Immature natural killer cell (primary cell): ENCODE measurements around the gene LIN7A. TPM values are rescaled to one million over a fixed set of nuclear protein-coding genes. Genes with fewer than 3 reads are reported as not detected.
A peak's percentile ranks its signal among the peaks of the same experiment; 100 is the strongest.

Experiments used
- DNase-seq, 3 donors: peaks; one replicate each; pipeline ENCODE4 v3.0.0; 2022; ENCODE audit warnings: mixed read lengths in 1 of 3
- H3K27ac Mint-ChIP-seq, 6 donors: one replicate each; pipeline ENCODE4 v1.8.0; 2020; ENCODE audit warnings: mixed read lengths in 6 of 6, mild to moderate bottlenecking in 5 of 6, inconsistent platforms in 4 of 6, moderate library complexity in 3 of 6
- H3K27me3 Mint-ChIP-seq, 3 donors: one replicate each; pipeline ENCODE4 v1.8.0; 2020 to 2021; ENCODE audit warnings: low read depth in 3 of 3, mild to moderate bottlenecking in 3 of 3, mixed read lengths in 3 of 3, moderate library complexity in 3 of 3, inconsistent platforms in 1 of 3
- H3K36me3 Mint-ChIP-seq, 3 donors: one replicate each; pipeline ENCODE4 v1.8.0; 2020; ENCODE audit warnings: mixed read lengths in 3 of 3, inconsistent platforms in 2 of 3, mild to moderate bottlenecking in 2 of 3
- H3K4me1 Mint-ChIP-seq, 2 donors: one replicate each; pipeline ENCODE4 v1.8.0; 2020; ENCODE audit warnings: inconsistent platforms in 2 of 2, mild to moderate bottlenecking in 2 of 2, mixed read lengths in 2 of 2, moderate library complexity in 1 of 2
- H3K4me3 Mint-ChIP-seq, 5 donors: one replicate each; pipeline ENCODE4 v1.8.0; 2020; ENCODE audit warnings: mild to moderate bottlenecking in 5 of 5, mixed read lengths in 5 of 5, inconsistent platforms in 3 of 5, moderate library complexity in 3 of 5
- H3K9me3 Mint-ChIP-seq, 6 donors: one replicate each; pipeline ENCODE4 v1.8.0; 2020; ENCODE audit warnings: mild to moderate bottlenecking in 6 of 6, mixed read lengths in 6 of 6, inconsistent platforms in 4 of 6, moderate library complexity in 3 of 6
- polyA plus RNA-seq, 3 donors: library from polyadenylated mRNA; unstranded; fragments of 300-500 nt; fragmentation: Illumina TruSeq; gene quantifications; one replicate each; pipeline ENCODE4 v1.2.3, GENCODE V29; 2021

The LIN7A gene
- polyA plus RNA-seq, 3 donors from 2014 or later, result 0.35 TPM; not detected in 2

GRCh38 chr12:80941916-80942315 lies 4.2 kb upstream of the LIN7A start:
- no peak overlapping the region for H3K27ac Mint-ChIP-seq
- H3K36me3 Mint-ChIP-seq, result peaks cover 0 to 5% (median 0%) of the 10 kb centered on the region in 3 donors
- H3K9me3 Mint-ChIP-seq, result peaks cover 1 to 16% (median 6%) of the 10 kb centered on the region in 6 donors
- DNase-seq, result no peak
- H3K4me1 Mint-ChIP-seq, result no peaks in the 10 kb centered on the region
- no peak overlapping the region for H3K4me3 Mint-ChIP-seq
- peaks cover 0 to 10% (median 0%) of the 10 kb centered on the region in 3 donors for H3K27me3 Mint-ChIP-seq

- peaks cover 0 to 5% (median 0%) of the 10 kb centered on the region in 3 donors for H3K36me3 Mint-ChIP-seq
- peaks cover 0 to 7% (median 0%) of the 10 kb centered on the region in 3 donors for H3K27me3 Mint-ChIP-seq
- no peak overlapping the region for H3K27ac Mint-ChIP-seq
- peaks cover 3 to 22% (median 5%) of the 10 kb centered on the region in 6 donors for H3K9me3 Mint-ChIP-seq
- no peak overlapping the region for H3K4me3 Mint-ChIP-seq
- no peak for DNase-seq
- no peaks in the 10 kb centered on the region for H3K4me1 Mint-ChIP-seq
Measured at GRCh38 chr12:80939231-80939950, 1.7 kb upstream of the LIN7A start.

GRCh38 chr12:80938397-80938796 lies 663 bp upstream of the LIN7A start:
- DNase-seq, result no peak
- no peaks in the 10 kb centered on the region for H3K4me1 Mint-ChIP-seq
- peaks cover 0 to 5% (median 0%) of the 10 kb centered on the region in 3 donors for H3K36me3 Mint-ChIP-seq
- H3K4me3 Mint-ChIP-seq, result peak overlapping the region in 1 of 5 donors; percentile 48
- peaks cover 0 to 7% (median 0%) of the 10 kb centered on the region in 3 donors for H3K27me3 Mint-ChIP-seq
- H3K27ac Mint-ChIP-seq, result no peak overlapping the region
- peaks cover 3 to 22% (median 8%) of the 10 kb centered on the region in 6 donors for H3K9me3 Mint-ChIP-seq

GRCh38 chr12:80936642-80937390 lies 918 bp downstream of the LIN7A start:
- Mint-ChIP-seq H3K4me1 (no peaks in the 10 kb centered on the region), H3K36me3 (peaks cover 0 to 5% (median 0%) of the 10 kb centered on the region in 3 donors), H3K4me3 (peak overlapping the region in 1 of 5 donors; percentile 17), H3K27ac (no peak overlapping the region), H3K9me3 (peaks cover under 1 to 21% (median 7%) of the 10 kb centered on the region in 6 donors), H3K27me3 (peaks cover 0 to 7% (median 0%) of the 10 kb centered on the region in 3 donors)
- DNase-seq, result no peak

- H3K36me3 Mint-ChIP-seq, result peaks cover 0 to 5% (median 0%) of the 10 kb centered on the region in 3 donors
- H3K27ac Mint-ChIP-seq, result no peak overlapping the region
- H3K4me3 Mint-ChIP-seq, result peak overlapping the region in 1 of 5 donors; percentile 17
Measured at GRCh38 chr12:80936353-80936641, 1.4 kb downstream of the LIN7A start.

GRCh38 chr12:80935111-80935510 lies 2.6 kb downstream of the LIN7A start:
- peaks cover 0 to 5% (median 0%) of the 10 kb centered on the region in 3 donors for H3K36me3 Mint-ChIP-seq
- H3K27me3 Mint-ChIP-seq, result peaks cover 0 to 7% (median 0%) of the 10 kb centered on the region in 3 donors
- DNase-seq, result no peak
- H3K4me1 Mint-ChIP-seq, result no peaks in the 10 kb centered on the region
- H3K9me3 Mint-ChIP-seq, result peaks cover 0 to 18% (median 7%) of the 10 kb centered on the region in 6 donors
- no peak overlapping the region for H3K4me3 Mint-ChIP-seq
- no peak overlapping the region for H3K27ac Mint-ChIP-seq

More at GRCh38 chr12:80936353-80936641, 1.4 kb downstream of the LIN7A start:
- no peak for DNase-seq
- Mint-ChIP-seq H3K4me1 (no peaks in the 10 kb centered on the region), H3K9me3 (peaks cover 0 to 22% (median 7%) of the 10 kb centered on the region in 6 donors), H3K27me3 (peaks cover 0 to 7% (median 0%) of the 10 kb centered on the region in 3 donors)

GRCh38 chr12:80925983-80926382 lies 11.8 kb downstream of the LIN7A start:
- H3K4me1 Mint-ChIP-seq, result no peaks in the 10 kb centered on the region
- no peak overlapping the region for H3K27ac Mint-ChIP-seq
- peaks cover 0 to 19% (median 4%) of the 10 kb centered on the region in 6 donors for H3K9me3 Mint-ChIP-seq
- no peak for DNase-seq
- no peaks in the 10 kb centered on the region for H3K36me3 Mint-ChIP-seq
- no peak overlapping the region for H3K4me3 Mint-ChIP-seq
- no peaks in the 10 kb centered on the region for H3K27me3 Mint-ChIP-seq

- Mint-ChIP-seq H3K36me3 (no peaks in the 10 kb centered on the region), H3K4me1 (no peaks in the 10 kb centered on the region), H3K27me3 (no peaks in the 10 kb centered on the region)
Measured at GRCh38 chr12:80925237-80925636, 12.5 kb downstream of the LIN7A start.

GRCh38 chr12:80924437-80924836 lies 13.3 kb downstream of the LIN7A start:
- DNase-seq, result no peak
- Mint-ChIP-seq H3K36me3 (no peaks in the 10 kb centered on the region), H3K4me1 (no peaks in the 10 kb centered on the region), H3K4me3 (no peak overlapping the region), H3K27me3 (no peaks in the 10 kb centered on the region), H3K27ac (no peak overlapping the region), H3K9me3 (peaks cover 0 to 19% (median 3%) of the 10 kb centered on the region in 6 donors)

More at GRCh38 chr12:80925237-80925636, 12.5 kb downstream of the LIN7A start:
- Mint-ChIP-seq H3K9me3 (peaks cover 0 to 19% (median 3%) of the 10 kb centered on the region in 6 donors), H3K4me3 (no peak overlapping the region), H3K27ac (no peak overlapping the region)
- DNase-seq, result no peak

GRCh38 chr12:80920006-80920405 lies 17.7 kb downstream of the LIN7A start:
- H3K4me3 Mint-ChIP-seq, result no peak overlapping the region
- no peaks in the 10 kb centered on the region for H3K4me1 Mint-ChIP-seq

GRCh38 chr12:80917651-80918050 lies 20.1 kb downstream of the LIN7A start:
- no peaks in the 10 kb centered on the region for H3K27me3 Mint-ChIP-seq
- no peaks in the 10 kb centered on the region for H3K36me3 Mint-ChIP-seq
- peaks cover 0 to 27% (median 10%) of the 10 kb centered on the region in 6 donors for H3K9me3 Mint-ChIP-seq
- H3K4me3 Mint-ChIP-seq, result no peak overlapping the region
- no peak overlapping the region for H3K27ac Mint-ChIP-seq
- H3K4me1 Mint-ChIP-seq, result no peaks in the 10 kb centered on the region
- DNase-seq, result no peak

More at GRCh38 chr12:80920006-80920405, 17.7 kb downstream of the LIN7A start:
- H3K27ac Mint-ChIP-seq, result no peak overlapping the region
- H3K9me3 Mint-ChIP-seq, result peaks cover 0 to 27% (median 8%) of the 10 kb centered on the region in 6 donors
- DNase-seq, result no peak
- H3K36me3 Mint-ChIP-seq, result no peaks in the 10 kb centered on the region
- no peaks in the 10 kb centered on the region for H3K27me3 Mint-ChIP-seq

GRCh38 chr12:80912901-80913770 lies 24.6 kb downstream of the LIN7A start:
- DNase-seq, result no peak
- Mint-ChIP-seq H3K9me3 (peaks cover 0 to 17% (median 11%) of the 10 kb centered on the region in 6 donors), H3K27me3 (no peaks in the 10 kb centered on the region), H3K36me3 (no peaks in the 10 kb centered on the region), H3K27ac (no peak overlapping the region), H3K4me1 (no peaks in the 10 kb centered on the region), H3K4me3 (no peak overlapping the region)

GRCh38 chr12:80909370-80909769 lies 28.4 kb downstream of the LIN7A start:
- H3K4me3 Mint-ChIP-seq, result no peak overlapping the region
- peaks cover 0 to 13% (median 7%) of the 10 kb centered on the region in 6 donors for H3K9me3 Mint-ChIP-seq
- H3K27ac Mint-ChIP-seq, result no peak overlapping the region
- H3K36me3 Mint-ChIP-seq, result no peaks in the 10 kb centered on the region
- H3K27me3 Mint-ChIP-seq, result peaks cover 0 to under 1% (median 0%) of the 10 kb centered on the region in 3 donors
- H3K4me1 Mint-ChIP-seq, result no peaks in the 10 kb centered on the region
- no peak for DNase-seq
